ENCODE results near the gene IFIT3.
"Not testable (repeated sequence)": the region's sequence is repeated elsewhere in the genome, so short reads cannot be mapped to it uniquely, and the experiment has no call there.

The IFIT3 gene, protein sequence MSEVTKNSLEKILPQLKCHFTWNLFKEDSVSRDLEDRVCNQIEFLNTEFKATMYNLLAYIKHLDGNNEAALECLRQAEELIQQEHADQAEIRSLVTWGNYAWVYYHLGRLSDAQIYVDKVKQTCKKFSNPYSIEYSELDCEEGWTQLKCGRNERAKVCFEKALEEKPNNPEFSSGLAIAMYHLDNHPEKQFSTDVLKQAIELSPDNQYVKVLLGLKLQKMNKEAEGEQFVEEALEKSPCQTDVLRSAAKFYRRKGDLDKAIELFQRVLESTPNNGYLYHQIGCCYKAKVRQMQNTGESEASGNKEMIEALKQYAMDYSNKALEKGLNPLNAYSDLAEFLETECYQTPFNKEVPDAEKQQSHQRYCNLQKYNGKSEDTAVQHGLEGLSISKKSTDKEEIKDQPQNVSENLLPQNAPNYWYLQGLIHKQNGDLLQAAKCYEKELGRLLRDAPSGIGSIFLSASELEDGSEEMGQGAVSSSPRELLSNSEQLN

DNA sequence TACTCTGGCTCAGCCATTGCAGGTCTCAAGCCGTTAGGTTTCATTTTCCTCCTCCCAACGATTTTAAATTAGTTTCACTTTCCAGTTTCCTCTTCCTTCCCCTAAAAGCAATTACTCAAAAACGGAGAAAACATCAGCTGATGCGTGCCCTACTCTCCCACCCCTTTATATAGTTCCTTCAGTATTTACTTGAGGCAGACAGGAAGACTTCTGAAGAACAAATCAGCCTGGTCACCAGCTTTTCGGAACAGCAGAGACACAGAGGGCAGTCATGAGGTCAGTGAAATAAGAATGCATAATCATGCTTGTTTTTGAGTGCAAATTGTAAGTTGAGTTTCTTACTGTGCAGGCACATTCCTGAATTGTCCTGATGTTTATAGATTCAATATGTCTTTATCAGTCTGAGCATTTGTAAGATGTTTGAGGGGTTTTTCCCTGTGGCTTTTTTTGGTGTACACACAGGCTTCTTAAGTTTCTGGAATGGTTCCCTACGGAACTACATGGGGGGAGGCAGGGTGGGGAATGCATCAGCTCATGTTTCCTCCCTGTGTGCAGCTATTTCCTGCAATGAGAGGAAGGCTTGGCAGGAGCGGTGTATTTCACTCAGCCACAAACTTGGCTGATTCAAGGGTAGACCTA, at the start of gene IFIT3:
Gene IFIT3 (plus strand): TSS at position 195 of the 639 bp plus-strand sequence. CDS start 77 bp downstream, at position 272.
- DNase-seq, result peak in 1 of 2 experiments; percentile 37

DNA sequence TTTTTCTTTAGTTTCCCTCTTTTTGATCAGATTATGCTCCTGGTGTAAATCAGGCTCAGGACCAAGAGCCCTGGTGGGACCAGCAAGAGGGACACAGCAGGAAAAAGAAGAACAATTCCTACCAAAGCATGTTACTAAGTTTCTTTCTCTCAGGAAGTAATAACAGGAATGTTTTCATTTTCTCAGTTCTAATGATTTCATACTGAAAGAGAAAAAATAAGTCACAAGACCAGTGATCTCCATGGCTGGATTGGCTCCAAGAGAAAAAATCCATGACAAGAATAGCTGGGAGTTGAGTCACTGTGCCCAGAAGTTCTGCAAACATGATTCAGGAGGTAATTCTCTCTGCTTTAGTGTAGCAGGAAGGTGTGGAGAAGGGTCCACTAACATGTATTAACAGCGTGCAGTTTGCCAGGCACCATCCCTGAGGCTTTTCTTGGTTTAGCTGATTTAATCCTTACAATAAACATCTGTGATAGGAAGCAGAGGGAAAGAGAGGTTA, 49.7 kb upstream of the IFIT3 start:
- no peak for DNase-seq

DNA sequence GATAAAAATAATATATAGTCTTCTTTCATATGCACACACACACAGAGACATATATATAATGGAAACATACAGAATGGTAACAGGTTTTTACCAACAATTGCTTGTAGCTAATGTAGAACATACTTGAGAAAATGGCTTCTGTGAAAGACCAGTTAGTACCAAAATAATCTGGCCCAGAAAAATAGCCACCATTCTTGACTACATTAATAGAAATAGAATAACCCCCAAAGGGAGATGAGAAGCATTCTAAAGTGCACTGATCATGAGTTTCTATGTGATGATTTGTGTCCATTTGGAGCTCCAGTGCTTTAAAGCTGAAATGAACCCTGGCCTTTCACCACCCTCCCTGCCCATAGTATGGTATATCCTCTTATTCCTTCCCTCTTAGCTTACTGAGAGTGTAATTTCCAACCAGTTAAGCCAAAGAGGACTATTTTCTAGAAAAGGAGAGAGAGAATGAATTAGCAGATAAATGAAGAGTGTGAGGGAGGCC, 48.9 kb upstream of the IFIT3 start:
- DNase-seq, result no peak

DNA sequence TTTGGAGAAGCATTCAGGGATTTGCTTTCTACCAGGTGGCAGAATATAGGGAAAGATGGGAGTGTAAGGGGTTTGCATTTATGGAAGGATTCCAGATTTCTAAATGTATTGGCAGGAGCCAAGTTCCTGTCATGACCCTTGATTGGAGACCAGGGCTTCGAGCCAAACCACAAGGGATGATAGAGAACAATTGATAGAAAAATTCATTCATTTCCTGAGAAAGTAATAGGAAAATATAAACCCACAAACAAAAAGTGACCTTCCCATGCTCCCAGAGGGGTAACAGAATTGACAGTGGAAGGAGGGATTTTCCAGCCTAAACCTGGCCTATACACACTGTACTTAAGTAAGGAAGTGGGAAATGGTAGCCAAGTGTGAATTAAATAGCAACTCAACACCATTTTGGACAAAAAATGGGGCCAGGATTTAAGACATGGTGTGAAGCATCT, 48.4 kb upstream of the IFIT3 start:
- no peak for DNase-seq

DNA sequence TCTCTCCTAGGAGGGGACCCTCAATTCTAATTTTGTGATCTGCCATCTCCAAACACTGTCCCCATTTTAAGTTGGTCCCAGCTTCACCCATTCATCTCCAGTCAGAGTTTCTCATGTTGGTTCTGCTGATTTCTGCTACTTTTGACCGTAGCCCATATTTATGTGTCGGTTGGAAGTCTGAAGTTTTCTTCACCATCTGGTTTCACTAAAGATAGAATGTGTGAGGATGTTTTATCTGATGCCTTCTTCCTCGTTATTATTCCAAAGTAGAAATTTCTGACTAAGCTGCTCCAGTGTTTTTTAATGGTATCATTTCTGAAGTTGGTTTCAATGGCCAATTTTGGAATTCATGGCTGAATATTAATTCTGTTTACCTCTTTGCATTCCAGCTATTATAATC, 47.3 kb upstream of the IFIT3 start:
- no peak for DNase-seq

DNA sequence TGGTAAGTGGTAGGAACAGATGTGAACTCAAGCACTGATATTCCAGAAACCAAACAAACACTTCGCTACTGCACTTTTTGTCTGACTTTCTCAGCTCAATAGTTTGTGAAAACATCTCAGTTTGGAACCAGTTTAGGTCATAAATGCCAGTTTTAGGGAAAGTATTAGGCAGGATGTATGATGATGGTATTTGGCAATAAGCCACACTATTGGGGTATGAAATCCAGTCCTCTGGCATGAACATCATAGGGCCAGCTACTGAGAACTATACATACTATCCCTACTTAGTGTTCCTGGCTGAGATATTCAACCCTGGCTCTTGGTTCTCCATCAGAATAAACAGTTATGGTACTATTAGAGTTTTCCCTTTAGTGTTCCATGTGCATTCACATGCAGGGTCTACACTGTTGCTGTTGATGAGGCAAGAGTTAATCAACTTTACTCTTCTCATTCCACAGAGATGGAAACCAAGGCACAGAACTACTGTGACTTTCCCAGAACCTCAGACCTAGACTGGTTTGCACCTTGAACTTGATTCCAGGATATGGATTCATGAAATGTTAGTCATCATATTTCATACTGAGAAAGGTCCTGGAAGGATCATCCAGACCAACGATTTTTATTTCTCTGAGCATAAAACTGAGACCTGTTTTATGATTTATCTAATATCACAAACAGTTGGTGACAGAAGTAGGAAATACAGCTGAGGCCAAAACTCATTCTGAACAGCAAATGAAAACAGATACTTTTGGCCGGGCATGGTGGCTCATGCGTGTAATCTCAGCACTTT, 46.0 kb upstream of the IFIT3 start:
- DNase-seq, result no peak

DNA sequence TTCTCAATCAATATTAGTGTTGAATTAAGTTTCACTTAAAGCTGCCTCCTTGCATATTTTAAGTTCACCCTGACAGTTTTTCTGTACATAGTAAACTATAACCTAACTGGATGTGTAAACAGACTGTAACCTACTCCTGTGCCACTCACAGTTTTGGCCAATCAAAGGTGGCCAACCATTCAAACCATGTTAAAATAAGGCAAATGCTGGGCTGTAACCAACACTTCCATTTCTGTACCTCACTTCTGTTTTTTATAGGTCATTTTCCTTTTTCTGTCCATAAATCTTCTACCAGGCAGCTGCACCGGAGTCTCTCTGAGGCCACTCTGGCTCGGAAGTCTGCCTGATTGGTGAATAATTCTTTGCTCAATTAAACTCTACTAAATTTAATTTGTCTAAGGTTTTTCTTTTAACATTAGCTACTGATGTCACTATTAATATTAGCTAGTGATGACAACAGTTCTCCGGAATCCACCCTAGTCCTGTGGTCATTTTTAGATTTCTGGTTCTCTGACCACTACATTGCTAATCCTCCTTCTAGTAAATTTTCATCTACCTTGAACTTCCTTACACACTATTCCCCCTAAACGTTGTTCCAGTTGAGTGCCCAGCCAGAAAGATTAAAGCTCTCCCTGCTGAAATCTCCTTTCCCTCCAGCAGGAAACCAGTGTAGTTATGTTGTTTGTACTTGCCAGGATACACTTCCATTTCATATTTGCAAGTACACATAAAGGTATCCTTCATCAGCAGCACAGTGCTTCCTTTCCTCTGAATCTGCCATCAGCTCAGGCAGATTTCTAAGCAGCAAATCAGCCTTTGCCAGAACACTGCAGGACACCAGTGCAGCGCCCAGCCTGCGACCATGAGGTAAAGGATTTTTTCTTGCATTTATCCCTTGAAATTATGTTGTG, 44.5 kb upstream of the IFIT3 start:
- DNase-seq, result no peak

DNA sequence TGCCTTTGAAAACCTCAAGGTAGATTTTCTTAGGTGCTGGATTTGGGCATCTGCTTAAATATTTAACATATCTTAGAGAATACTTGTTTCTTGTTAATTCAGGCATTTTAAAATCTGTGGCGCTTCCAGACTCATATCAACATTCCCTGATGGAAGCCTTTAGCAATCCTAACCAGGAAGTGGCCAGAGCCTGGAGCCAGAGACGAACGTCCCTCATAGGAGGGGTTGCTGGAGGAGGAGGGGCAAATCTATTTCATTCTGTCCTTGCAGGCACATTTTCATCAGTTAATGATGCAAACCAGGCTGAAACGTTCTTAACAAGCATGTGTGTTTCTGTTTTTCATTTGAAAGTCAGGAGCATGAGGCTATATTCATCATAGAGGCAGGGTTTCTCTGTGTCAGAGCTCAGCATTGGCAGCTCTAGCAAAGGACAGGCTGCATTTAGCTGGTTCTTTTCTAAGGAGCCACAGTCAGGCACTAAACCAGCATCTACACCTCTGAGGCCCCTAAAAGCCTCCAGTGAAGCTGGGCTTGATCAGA, 43.8 kb upstream of the IFIT3 start:
- DNase-seq, result no peak

DNA sequence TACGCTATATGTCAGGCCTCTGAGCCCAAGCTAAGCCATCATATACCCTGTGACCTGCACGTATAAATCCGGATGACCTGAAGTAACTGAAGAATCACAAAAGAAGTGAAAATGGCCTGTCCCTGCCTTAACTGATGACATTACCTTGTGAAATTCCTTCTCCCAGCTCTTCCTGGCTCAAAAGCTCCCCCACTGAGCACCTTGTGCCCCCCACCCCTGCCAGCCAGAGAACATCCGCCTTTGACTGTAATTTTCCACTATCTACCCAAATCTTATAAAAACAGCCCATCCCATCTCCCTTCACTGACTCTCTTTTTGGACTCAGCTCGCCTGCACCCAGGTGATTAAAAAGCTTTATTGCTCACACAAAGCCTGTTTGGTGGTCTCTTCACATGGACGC, 43.1 kb upstream of the IFIT3 start:
- DNase-seq, result not testable (repeated sequence)

DNA sequence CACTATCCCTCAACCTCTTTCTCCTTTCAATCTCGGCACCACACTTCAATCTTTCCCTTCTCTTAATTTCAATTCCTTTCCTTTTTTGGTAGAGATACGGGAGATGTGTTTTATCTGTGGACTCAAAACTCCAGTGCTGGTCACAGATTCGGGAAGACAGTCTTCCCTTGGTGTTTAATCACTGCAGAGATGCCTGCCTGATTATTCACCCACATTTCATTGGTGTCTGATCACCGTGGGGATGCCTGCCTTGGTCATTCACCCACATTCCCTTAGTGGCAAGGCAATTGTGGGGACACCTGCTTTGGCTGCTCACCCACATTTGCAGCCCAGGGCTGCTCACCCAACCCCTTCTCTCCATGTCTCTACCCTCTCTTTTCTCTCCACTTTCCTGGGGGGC, 42.5 kb upstream of the IFIT3 start:
- DNase-seq, result not testable (repeated sequence)

DNA sequence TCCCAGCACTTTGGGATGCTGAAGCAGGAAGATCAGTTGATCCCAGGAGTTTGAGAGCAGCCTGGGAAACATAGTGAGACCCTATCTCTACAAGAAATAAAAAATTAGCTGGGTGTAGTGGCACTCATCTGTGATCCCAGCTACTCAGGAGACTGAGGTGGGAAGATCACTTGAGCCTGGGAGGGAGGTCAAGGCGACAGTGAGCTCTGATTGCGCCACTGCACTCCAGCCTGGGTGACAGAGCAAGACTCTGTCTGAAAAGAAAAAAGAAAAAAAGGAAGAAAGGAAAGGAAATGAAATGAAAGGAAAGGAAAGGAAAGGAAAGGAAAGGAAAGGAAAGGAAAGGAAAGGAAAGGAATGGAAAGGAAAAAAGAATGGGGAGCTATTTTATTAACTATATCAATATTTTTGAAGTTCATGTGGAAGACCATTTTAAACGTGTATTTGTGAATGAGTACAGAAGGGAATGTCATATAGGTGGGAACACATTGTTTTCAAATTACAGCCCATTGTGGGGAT, 33.0 kb upstream of the IFIT3 start:
- DNase-seq, result no peak

DNA sequence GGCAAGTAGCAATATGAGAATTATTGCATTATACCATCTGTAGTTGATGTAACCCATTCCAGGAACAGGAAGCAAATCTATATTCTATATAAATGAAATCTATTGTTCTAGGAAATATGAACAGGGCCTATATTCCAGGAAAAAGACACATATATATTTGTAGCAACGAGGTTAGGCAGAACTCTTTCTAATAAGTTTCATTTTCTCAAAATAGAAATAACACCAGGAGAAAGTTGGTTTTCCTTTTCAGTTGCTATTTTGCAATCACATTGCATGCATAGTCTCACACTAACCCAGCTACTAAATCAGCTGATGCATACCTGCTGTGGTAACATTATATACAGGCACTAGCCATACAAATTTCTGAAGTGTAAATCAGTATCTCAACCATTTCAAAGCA, 32.2 kb upstream of the IFIT3 start:
- no peak for DNase-seq

DNA sequence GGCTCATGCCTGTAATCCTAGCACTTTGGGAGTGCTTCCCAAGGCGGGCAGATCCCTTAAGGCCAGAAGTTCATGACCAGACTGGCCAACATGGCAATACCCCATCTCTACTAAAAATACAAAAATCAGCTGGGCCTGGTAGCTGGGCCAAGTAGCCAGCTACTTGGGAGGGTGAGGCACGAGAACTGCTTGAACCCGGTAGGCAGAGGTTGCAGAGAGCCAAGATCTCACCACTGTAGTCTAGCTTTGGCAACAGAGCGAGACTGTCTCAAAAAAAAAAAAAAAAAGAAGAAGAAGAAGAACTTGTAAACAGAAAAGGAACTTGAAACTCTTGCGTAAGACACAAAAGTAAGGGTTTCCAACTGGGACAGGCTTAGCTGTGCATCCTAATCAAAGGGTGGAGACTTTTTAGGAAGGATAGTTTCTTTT, 31.6 kb upstream of the IFIT3 start:
- DNase-seq, result no peak

DNA sequence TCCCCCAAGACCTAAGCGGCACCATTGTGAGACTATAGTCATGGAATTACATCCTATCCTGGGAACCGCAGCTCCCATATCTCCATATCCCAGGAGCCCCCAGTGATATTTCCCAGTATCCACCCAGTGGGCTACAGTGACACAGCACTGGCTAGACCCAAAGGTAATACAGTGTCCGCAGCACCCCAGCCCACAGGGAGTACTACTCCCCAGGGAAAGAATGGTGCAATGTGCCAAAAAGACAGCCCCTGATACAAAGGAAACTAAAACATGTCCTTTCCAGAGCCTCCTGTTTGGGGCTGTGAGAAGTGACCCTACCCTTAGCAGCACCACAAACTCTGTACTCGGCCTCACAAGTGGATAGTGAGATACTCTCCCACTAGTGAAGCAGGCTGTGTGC, 30.4 kb upstream of the IFIT3 start:
- DNase-seq, result no peak

DNA sequence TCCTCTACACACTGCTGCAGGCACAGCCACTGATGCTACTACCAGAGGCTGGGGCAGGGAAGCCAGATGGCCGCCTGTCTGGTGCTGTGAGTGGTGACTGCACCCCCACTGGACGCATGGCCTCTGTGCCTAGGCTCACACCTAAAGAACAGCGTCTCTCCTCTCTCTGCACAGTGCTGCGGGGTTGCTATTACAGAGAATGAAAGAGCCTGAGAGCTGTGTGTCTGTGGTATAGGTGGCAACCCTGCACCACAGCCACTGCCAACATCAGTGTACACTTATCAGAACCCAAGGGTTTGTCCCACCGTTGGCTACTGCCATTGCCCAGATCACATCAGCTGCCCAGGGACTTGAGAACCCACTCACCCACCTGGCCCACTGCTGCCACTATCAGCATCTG, 30.0 kb upstream of the IFIT3 start:
- no peak for DNase-seq

DNA sequence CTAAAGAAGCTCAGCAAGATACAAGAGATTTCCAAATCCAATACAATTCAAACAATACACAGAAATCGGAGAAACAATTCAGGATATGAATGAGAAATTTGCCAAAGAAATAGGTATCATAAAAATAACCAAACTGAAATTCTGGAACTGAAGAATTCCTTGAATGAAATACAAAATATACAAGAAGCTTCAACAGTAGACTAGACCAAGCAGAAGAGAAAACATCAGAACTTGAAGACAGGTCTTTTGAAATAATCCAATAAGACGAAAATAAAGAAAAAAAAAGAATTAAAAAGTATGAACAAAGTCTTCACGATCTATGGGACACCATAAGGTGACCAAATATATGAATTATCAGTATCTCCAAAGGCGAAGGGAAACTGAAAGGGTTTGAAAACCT, 28.8 kb upstream of the IFIT3 start:
- no peak for DNase-seq

DNA sequence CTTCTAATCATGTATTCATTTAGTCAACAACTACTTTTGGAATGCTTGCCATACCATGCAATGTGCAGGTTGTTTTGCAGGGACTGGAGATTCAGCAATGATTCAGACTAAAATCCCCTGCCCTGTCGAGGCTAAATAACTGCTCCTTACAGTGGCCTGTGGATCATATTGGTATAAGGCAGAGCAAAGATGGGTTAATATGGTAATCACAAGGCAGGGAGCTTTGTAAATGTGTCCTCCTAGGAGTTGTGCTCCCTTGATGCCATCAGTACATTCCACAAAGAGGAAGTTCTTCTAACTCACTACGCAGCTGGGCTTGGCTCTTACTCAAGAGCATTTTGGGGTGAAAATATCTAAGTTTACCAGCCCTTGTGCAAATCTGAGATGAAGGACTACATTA, 26.6 kb upstream of the IFIT3 start:
- no peak for DNase-seq

DNA sequence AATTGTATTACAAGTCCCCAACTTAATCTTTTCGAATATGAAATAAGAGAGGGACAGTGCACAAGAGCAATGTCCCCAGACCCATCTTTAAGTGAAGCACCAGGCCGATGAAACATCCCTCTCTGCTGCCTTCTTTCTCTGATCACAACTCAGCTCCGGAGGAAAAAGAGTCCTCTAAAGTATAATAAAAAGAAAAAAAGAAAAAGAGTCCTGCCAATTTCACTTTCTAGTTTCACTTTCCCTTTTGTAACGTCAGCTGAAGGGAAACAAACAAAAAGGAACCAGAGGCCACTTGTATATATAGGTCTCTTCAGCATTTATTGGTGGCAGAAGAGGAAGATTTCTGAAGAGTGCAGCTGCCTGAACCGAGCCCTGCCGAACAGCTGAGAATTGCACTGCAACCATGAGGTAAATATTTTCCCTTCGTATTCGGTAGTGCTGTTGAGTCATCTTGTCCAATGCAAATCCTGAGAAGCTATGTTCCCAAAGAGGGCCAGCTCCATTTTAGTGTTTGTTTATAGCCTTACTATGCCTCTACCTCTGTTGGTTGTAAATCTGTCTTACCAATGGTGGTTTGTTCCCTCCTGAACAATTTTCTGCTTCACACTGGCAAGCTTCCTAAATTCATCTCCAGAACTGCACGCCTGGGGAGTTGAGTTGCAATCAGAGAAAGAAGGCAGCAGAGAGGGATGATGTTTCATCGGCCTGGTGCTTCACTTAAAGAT, 25.9 kb upstream of the IFIT3 start, which contains the start of gene IFIT2:
Gene IFIT2 (plus strand): TSS at position 326 of the 725 bp plus-strand sequence. CDS start 78 bp downstream, at position 404.
- DNase-seq, result peak in 1 of 2 experiments; percentile 34

DNA sequence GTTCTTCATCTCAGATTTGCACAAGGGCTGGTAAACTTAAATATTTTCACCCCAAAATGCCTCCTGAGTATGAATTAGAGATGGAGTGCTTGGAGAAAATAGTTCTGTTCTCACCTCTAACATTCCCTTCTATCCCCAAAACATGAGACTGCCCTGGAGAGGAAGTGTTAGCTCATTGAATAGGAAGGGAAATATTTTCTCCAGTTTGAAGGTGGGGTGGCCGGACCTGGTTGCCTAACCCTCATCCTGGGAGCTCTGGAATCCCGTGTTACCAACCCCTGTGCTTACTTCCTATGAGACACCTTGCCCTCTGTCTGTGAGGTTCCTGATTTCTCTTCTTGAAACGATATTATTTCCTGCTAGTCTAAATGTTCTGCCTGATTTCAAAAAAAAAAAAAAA, 25.2 kb upstream of the IFIT3 start:
- DNase-seq, result no peak

DNA sequence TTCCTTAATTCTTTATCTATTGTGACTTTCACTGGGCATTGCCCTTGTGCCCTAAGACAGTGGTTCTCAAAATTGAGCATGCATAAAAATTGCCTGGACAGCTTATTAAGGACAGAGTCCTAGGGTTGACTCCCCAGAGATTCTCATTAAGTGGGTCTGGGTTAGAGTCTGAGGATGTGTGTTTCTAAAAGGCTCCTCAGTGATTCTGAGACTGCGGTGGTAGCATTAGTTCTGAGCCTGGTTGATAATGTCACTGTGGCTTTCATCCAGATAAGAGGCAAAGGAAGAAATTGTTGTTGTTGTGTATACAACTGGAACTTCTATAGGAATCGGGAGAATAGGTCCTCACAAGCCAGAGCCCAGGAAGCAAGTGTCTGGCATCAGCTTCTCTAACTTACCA, 24.6 kb upstream of the IFIT3 start:
- no peak for DNase-seq
